ENCODE data around the gene PSMD13. TPM values are rescaled to one million over a fixed set of nuclear protein-coding genes. Genes with fewer than 3 reads are reported as not detected.
A peak's percentile ranks its signal among the peaks of the same experiment; 100 is the strongest.

The PSMD13 gene
- total and polyA plus RNA-seq, 4 donors = 48.8 to 56.7 (median 52.8) TPM

- Histone ChIP-seq H3K4me1 (ENCODE audit: control insufficient read depth in 4 of 4, insufficient read depth in 4 of 4, low read length in 3 of 4) (peaks cover 8 to 41% (median 28%) of the 10 kb centered on the region in 4 donors), H3K4me3 (ENCODE audit: low read depth in 1 of 3, low read length in 3 of 3) (peak within 1 kb of the TSS; percentile 84 to 93 (median 88))
These were observed 29.4 kb upstream of the PSMD13 start, which contains the start of the genes BET1L and RIC8A for GRCh38 chr11:207208-207862. Gene BET1L (minus strand): TSS chr11:207399. CDS start chr11:207321, 78 bp downstream. Gene RIC8A (plus strand): TSS chr11:207708. CDS start chr11:208855, 1,147 bp downstream.

More at GRCh38 chr11:207208-207862, 29.4 kb upstream of the PSMD13 start, which contains the start of the genes BET1L and RIC8A:
- TF ChIP-seq TAF1 (conservative IDR thresholded peaks at IDR 0.05) (peak; percentile 22), YY1 (IDR thresholded peaks at IDR 0.05) (peak; percentile 56), EGR1 (IDR thresholded peaks at IDR 0.05; ENCODE audit: low read depth in 2 of 2) (peak in 1 of 2 donors; percentile 65), NR2F2 (IDR thresholded peaks at IDR 0.05) (no peak), MAX (IDR thresholded peaks at IDR 0.05) (no peak), FOXA2 (IDR thresholded peaks at IDR 0.05) (no peak), SP1 (IDR thresholded peaks at IDR 0.05) (peak; percentile 78), RXRA (IDR thresholded peaks at IDR 0.05) (no peak), ZBTB33 (IDR thresholded peaks at IDR 0.05) (no peak), GABPA (IDR thresholded peaks at IDR 0.05 in 1 of 2, conservative IDR thresholded peaks at IDR 0.05 in 1 of 2) (peak; percentile 87 to 96), ATF3 (IDR thresholded peaks at IDR 0.05) (no peak), REST (IDR thresholded peaks at IDR 0.05) (peak; percentile 68)
- Histone ChIP-seq H3K27ac (ENCODE audit: low read depth in 1 of 2, low read length in 2 of 2) (peak within 1 kb of the TSS; percentile 92 to 99), H3K9ac (ENCODE audit: low read depth in 1 of 2, low read length in 2 of 2) (peak within 1 kb of the TSS; percentile 91 to 96), H3K36me3 (ENCODE audit: control insufficient read depth in 4 of 4, insufficient read depth in 3 of 4, low read depth in 1 of 4, low read length in 3 of 4) (peaks cover 5 to 47% (median 25%) of the 10 kb centered on the region in 4 donors), H3K27me3 (ENCODE audit: control insufficient read depth in 4 of 4, insufficient read depth in 4 of 4, low read length in 3 of 4) (no peaks in the 10 kb centered on the region), H3K9me3 (ENCODE audit: control insufficient read depth in 4 of 4, low read length in 3 of 4) (no peaks in the 10 kb centered on the region)
- whole genome bisulfite sequencing = under 1% methylated on average over 63 of the region's 63 CpGs
- DNase-seq (ENCODE audit: low spot score) = peak; percentile 98

Measured in liver (tissue), 9 donors.